ENCODE measurements around the gene CDK2.

GRCh38 chr12:55933799-55934742 is 32.6 kb upstream of the CDK2 start:
- TF ChIP-seq EP300 (IDR thresholded peaks at IDR 0.05; ENCODE audit: borderline replicate concordance) (no peak), MAX (IDR thresholded peaks at IDR 0.05) (no peak), CREB1 (IDR thresholded peaks at IDR 0.05; ENCODE audit: low read depth) (no peak), TEAD4 (IDR thresholded peaks at IDR 0.05) (no peak)
